Hepatic stellate cell (primary cell): ENCODE results near the gene NPHP4.

Experiments
- DNase-seq: peaks from one replicate; pipeline ENCODE4 v3.0.0; 2011; ENCODE audit warnings: low spot score

The NPHP4 gene

GRCh38 chr1:5971471-5972197 lies 20.6 kb downstream of the NPHP4 start:
- DNase-seq = no peak

GRCh38 chr1:5970610-5971273 lies 21.5 kb downstream of the NPHP4 start:
- no peak for DNase-seq

- DNase-seq = no peak
These were observed 23.1 kb downstream of the NPHP4 start for GRCh38 chr1:5969168-5969567.

DNA sequence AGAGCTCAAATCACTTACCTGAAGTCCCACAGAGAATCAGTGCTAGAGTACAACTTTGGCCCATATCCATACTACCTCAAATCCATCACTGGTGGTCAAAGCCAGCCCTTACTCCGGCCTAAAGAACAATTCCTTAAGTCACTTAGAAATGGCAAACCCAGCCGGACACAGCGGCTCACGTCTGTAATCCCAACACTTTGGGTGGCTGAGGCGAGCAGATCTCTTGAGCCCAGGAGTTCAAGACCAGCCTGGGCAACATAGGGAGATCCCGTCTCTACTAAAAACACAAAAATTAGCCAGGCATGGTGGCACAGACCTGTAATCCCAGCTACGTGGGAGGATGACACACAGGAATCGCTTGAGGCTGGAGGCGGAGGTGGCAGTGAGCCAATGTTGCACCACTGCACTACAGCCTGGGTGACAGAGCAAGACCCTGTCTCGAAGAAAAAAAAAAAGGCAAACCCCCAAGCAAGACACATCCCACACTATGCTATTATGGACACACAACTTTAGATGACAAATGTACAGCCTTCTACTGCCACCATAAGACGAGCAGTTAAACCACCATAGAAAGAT lies 24.0 kb downstream of the NPHP4 start:
- DNase-seq = no peak

GRCh38 chr1:5967351-5968160 lies 24.7 kb downstream of the NPHP4 start:
- no peak for DNase-seq

GRCh38 chr1:5966543-5967205 lies 25.6 kb downstream of the NPHP4 start:
- no peak for DNase-seq

- no peak for DNase-seq
These were observed 26.6 kb downstream of the NPHP4 start for GRCh38 chr1:5965586-5966131.

GRCh38 chr1:5962265-5963105 lies 29.7 kb downstream of the NPHP4 start:
- no peak for DNase-seq

DNA sequence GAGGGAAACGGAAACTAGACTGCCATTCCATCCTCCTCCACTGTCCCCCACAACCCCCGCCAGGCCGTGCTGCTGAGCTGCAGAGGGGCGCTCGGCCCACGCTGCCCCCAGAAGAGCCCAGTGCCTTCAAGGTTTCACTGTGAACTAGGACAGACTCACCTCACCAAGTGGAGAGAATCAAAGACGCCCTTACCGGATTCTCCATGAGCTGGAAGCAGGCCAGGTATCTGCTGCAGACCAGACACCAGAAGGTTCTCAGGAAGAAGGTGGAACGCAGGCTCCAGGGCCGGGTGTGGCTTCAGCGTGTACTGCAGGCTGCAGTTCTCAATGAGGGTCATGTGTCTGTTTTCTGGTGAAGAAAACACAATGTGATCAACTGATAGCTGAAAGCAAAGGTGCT lies 30.6 kb downstream of the NPHP4 start:
- no peak for DNase-seq

GRCh38 chr1:5960336-5960735 lies 31.9 kb downstream of the NPHP4 start:
- DNase-seq = no peak

- no peak for DNase-seq
These were observed 32.5 kb downstream of the NPHP4 start for GRCh38 chr1:5959667-5960230.

- no peak for DNase-seq
These were observed 33.1 kb downstream of the NPHP4 start for GRCh38 chr1:5959087-5959486.

DNA sequence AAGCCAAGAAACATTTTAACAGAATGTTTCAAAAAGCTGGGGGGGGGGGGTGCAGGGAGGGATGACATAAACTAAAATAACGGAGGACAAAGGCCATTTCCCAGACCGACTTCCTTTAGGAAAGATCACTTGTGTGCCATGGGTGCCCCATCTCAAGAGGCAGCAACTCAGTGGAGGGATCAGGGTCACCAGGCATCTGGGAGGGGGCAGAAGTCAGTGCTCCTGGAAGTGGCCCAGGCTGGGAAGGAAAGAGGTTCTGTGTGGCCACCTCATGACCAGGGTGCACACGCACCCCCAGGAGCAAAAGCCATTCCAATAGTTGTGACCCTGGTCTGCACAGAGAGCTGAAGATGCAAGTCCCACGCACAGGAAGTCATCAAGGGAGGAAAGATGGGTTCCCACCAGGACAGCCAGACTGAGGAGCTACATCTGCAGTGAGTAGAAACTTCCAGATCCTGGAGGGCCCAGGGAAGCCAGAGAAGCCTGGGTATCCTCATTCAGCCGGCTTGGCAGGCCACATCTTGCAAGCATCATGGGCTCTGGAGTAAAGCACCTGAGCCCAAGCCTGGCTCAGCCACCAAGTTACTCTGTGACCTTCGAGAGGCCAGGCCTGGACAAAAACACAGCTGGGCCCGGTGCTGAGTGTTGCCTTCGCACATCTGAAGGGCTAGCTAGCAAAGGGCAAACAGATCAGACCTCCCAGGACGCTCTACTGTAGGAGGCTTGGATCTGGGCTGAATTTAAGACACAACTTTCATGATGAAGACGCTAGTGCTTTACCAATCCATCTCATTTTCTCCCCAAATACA lies 36.0 kb downstream of the NPHP4 start:
- no peak for DNase-seq

- no peak for DNase-seq
These were observed 36.7 kb downstream of the NPHP4 start for GRCh38 chr1:5955479-5955977.

- no peak for DNase-seq
These were observed 37.3 kb downstream of the NPHP4 start for GRCh38 chr1:5954964-5955363.

DNA sequence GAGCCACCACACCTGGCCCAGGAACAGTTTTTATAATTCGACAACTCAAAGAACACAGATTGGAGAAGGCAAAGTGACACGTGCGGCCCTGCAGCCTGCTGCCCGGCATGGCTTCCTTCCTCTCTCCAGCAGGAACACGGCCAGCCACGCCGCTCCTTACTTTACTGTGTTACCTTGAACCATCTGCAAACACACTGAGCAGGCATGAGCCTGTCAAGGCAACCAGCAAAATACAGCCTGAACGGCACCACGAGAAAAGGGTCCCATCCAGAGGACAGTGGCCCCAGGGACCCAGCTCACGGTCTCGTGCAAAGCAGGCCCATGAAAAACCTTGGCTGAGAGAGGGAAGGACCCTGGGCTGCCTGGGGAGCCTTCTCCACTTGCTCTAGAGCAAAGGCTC lies 38.8 kb downstream of the NPHP4 start:
- DNase-seq = no peak

GRCh38 chr1:5951846-5952410 lies 40.3 kb downstream of the NPHP4 start:
- no peak for DNase-seq

- DNase-seq = no peak
These were observed 41.0 kb downstream of the NPHP4 start for GRCh38 chr1:5950994-5951785.
